ENCODE results near the gene ZNF511.

ZNF511 gene

DNA sequence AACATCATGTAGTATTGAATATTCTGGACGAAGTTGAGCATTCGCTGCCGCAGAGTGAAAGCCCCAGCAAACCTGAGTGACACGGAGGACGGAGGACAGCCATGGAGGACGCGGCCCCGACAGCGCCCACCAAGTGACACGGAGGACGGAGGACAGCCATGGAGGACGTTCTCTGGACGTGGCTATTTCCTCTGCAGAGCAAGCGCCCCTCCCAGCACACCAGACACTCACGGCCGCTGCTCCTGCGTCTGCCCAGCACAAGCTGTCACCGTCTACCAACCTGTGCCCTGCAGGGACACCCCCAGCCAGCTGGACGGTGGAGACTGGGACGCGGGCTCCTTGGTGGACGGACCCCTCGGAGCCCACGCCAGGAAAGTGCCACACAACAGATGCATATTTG lies 24.8 kb upstream of the ZNF511 start:
- no peak for DNase-seq (ENCODE audit: low read depth)
- no peak for TF ChIP-seq CTCF (conservative IDR thresholded peaks at IDR 0.05; ENCODE audit: low read depth, low read length)
- H3K4me3 ChIP-seq (ENCODE audit: low read depth, low read length) = no peak overlapping the region

GRCh38 chr10:133285217-133285616 lies 23.5 kb upstream of the ZNF511 start:
- DNase-seq (ENCODE audit: low read depth) = no peak
- no peak overlapping the region for H3K4me3 ChIP-seq (ENCODE audit: low read depth, low read length)
- no peak for TF ChIP-seq CTCF (conservative IDR thresholded peaks at IDR 0.05; ENCODE audit: low read depth, low read length)

DNA sequence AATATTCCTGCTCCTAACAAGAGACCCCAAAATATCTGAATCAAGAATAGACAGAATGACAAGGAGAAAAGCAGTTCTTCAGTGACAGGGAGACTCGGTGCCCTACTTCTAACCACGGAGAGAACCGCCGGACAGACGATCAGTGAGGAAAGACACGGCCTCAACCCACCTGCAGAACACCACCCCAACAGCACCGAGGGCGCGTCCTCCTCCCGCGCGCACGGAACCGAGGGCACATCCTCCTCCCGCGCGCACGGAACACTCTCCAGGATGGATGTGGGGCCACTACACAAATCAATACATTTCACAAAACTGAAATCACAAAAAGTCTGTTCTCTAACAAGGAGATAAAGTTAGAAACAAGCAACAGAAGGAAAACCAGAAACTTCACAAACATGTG lies 22.3 kb upstream of the ZNF511 start:
- no peak overlapping the region for H3K4me3 ChIP-seq (ENCODE audit: low read depth, low read length)
- no peak for DNase-seq (ENCODE audit: low read depth)
- TF ChIP-seq CTCF (conservative IDR thresholded peaks at IDR 0.05; ENCODE audit: low read depth, low read length) = no peak

- DNase-seq (ENCODE audit: low read depth) = no peak
- H3K4me3 ChIP-seq (ENCODE audit: low read depth, low read length) = no peak overlapping the region
- TF ChIP-seq CTCF (conservative IDR thresholded peaks at IDR 0.05; ENCODE audit: low read depth, low read length) = no peak
These were observed 20.7 kb upstream of the ZNF511 start for GRCh38 chr10:133287832-133288500.

DNA sequence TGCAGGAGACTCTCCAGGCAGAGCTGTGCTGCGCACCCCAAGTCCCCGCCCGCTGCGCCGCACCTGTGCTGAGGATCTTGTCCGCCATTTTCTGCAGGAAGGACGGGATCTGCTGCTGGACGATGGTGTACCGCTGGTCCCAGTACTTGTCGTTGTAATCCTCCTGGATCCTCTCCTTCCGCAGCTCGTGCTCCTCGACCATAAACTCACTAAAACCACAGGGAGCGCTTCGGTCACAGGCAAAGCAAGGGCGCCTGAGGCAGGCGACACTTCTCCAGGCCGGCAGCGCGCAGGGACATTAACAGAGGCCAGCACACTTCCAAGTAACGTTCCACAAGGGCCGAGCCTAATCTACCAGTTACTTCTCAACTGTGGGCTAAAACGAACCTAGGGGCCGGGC lies 19.0 kb upstream of the ZNF511 start:
- H3K4me3 ChIP-seq (ENCODE audit: low read depth, low read length) = no peak overlapping the region
- DNase-seq (ENCODE audit: low read depth) = no peak
- TF ChIP-seq CTCF (conservative IDR thresholded peaks at IDR 0.05; ENCODE audit: low read depth, low read length) = no peak

DNA sequence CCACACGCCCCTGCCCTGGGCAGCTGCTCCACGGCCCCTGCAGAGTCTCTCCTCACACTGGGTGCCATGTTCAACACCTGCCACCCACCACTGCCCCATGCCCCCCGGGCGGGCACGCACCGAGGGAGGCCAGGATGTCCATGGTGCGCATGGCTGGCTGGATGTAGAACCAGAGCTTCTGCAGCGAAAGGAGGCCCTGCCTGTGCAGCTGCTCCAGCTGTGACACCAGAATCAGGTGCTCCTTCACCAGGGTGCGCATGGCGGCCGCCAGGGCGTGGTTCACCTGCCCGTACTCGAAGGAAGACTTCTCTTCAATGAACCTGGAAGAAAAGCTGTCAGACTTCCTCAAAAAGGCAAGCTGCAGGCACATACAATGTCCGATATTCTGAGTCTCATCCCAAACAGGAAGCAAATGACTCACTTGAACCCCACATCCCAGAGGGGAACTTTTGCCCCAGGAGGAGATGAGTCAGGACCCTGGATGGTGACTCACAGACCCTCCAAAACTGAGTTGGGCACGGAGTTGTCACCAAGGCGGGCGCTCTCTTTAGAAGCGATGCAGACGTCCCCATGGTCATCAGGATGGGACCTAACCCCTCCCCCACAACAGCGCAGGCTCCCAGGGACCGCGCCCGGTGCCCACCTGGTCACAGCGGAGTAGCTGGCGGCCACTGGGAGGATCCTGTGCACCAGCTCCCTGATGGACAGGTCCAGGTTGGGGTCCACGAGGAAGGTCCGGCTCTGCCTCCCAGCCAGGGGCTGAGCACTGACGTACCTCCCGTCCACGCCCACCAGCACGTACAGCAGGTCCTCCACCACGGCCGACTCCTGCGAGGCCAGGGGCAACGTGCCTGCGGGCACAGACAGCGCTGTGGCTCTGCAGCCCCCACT lies 15.6 kb upstream of the ZNF511 start:
- no peak overlapping the region for H3K4me3 ChIP-seq (ENCODE audit: low read depth, low read length)
- TF ChIP-seq CTCF (conservative IDR thresholded peaks at IDR 0.05; ENCODE audit: low read depth, low read length) = no peak
- DNase-seq (ENCODE audit: low read depth) = peak; percentile 46

DNA sequence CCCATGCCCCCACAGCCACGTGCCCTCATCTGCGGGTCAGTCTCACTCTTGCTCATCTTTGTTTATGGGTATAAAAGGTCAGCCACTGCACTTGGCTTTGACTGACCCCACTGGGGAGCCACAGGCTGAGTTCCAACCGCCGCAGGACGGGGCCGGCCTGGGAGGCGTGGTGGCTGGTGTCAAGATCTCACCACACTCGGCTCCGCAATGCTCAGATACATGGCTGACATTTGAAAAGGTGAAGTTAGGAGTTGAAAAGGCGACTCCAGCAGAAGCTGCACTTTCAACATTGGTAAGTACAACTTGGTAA lies 14.9 kb upstream of the ZNF511 start:
- no peak for TF ChIP-seq CTCF (conservative IDR thresholded peaks at IDR 0.05; ENCODE audit: low read depth, low read length)
- DNase-seq (ENCODE audit: low read depth) = no peak
- no peak overlapping the region for H3K4me3 ChIP-seq (ENCODE audit: low read depth, low read length)
